RWPE1 (cell line): ENCODE data around the gene SERBP1.

ENCODE experiments used
- CTCF ChIA-PET: fragments of 350-600 bp; sonication (Branson Sonifier 250); formaldehyde crosslinking; extraction: SDS; loops from one replicate; lab custom pipeline; 2021; lab: Yijun Ruan, JAX
- POLR2A ChIA-PET: fragments of 400-600 bp; formaldehyde crosslinking; extraction: SDS; loops from one replicate; lab custom pipeline; 2020; ENCODE audit warnings: antibody characterized with exemption; ENCODE audit not compliant: low non-redundant PET; lab: Yijun Ruan, JAX
- DNase-seq: peaks from one replicate; pipeline ENCODE4 v3.0.0; 2012; ENCODE audit warnings: low spot score
- H3K27ac ChIP-seq: fragments of 450-650 bp; 2 replicates; pipeline ENCODE4 v1.5.1; 2017
- TF ChIP-seq, protein P1 (sequence below): fragments of 450-650 bp; conservative IDR thresholded peaks from 2 replicates; pipeline ENCODE4 v1.5.1; 2017; ENCODE audit warnings: low read depth, mild to moderate bottlenecking

The SERBP1 gene

DNA sequence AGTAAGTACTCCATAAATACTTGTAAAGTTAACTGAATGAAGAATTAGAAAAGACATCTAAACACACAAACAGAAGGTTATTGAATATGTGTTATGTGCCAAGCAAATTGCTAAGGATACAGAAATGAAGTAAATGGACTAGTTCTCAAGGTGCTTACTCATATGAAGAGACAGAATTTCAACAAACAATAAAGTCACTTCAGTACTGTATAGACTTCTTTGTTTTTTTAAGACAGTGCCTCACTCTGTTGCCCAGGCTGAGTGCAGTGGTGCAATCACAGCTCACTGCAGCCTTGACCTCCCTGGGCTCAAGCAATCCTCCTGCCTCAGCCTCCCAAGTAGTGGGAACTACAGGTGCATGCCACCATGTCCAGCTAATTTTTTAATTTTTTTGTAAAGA is 57.3 kb downstream of the SERBP1 start:
- no peak for DNase-seq
- H3K27ac ChIP-seq = no peak overlapping the region
- TF ChIP-seq, protein P1, sequence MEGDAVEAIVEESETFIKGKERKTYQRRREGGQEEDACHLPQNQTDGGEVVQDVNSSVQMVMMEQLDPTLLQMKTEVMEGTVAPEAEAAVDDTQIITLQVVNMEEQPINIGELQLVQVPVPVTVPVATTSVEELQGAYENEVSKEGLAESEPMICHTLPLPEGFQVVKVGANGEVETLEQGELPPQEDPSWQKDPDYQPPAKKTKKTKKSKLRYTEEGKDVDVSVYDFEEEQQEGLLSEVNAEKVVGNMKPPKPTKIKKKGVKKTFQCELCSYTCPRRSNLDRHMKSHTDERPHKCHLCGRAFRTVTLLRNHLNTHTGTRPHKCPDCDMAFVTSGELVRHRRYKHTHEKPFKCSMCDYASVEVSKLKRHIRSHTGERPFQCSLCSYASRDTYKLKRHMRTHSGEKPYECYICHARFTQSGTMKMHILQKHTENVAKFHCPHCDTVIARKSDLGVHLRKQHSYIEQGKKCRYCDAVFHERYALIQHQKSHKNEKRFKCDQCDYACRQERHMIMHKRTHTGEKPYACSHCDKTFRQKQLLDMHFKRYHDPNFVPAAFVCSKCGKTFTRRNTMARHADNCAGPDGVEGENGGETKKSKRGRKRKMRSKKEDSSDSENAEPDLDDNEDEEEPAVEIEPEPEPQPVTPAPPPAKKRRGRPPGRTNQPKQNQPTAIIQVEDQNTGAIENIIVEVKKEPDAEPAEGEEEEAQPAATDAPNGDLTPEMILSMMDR = no peak
- POLR2A ChIA-PET = no interaction called here
- CTCF ChIA-PET = interaction anchor here (0.5 to 0.6 kb wide), 2 partner anchors 23 to 554 kb away, joined by 3 read pairs; no protein-coding TSS in a partner anchor

DNA sequence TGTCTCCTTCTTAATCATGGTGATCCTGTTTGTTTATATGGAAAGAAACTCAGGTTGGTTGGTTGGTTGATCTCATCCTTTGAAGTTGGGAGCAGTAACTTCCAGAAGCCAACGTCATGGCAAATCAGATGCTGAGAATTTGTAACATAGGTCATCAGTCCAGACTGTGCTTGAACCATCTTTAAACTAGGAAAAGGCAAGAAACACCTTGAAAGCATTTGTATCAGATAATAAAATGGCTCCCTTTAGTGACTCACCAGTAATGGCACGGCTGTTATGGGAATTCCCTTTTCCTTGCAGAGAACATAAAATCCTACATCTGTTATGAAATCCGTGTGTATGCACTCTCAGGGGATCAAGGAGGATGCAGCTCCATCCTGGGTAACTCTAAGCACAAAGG is 58.1 kb downstream of the SERBP1 start:
- TF ChIP-seq, protein P1 = no peak
- ChIA-PET CTCF (interaction anchor here (0.6 kb wide), 1 partner anchor 555 kb away, joined by 3 read pairs; no protein-coding TSS in a partner anchor), POLR2A (no interaction called here)
- no peak for DNase-seq
- no peak overlapping the region for H3K27ac ChIP-seq

DNA sequence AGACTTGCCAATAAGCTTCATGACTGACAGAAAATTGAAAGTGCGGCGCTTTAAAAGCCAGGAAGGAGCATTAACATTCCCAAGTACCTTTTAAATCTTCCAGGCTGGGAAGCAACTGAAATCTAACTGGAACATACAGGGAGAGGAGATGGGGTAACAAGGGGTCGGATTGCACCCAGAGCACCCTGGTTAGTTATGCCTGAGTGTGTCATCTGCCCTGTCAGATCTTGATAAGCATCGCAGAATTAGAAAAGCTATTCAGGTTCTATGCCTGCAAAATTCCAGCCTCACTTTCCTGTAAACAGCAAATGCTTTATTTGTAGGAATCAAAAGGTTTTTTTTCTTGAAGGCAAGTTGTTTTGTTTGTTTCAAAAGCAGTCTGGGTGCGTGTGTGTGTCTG is 58.5 kb downstream of the SERBP1 start:
- CTCF ChIA-PET = no interaction called here
- DNase-seq = no peak
- POLR2A ChIA-PET = no interaction called here
- TF ChIP-seq, protein P1 = no peak
- no peak overlapping the region for H3K27ac ChIP-seq

DNA sequence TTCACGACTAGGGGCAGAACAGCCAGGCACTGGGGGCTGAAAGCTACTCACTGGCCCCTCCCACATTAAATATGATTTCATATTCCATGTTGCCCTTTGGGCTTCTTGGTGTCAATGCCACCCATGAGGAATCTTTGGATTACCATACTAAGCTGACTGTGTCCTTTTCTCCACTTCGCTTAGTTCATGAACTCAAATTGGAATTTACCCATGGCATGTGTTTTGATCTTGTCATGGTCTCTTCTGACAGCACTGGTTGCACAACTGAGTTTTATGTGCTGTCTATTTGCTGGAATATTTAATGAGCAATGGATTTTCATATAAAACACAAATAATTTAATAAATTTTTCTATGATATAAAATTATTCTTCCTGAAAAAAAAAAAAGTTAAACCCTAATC is 59.2 kb downstream of the SERBP1 start:
- TF ChIP-seq, protein P1 = no peak
- DNase-seq = no peak
- CTCF ChIA-PET = no interaction called here
- POLR2A ChIA-PET = no interaction called here
- no peak overlapping the region for H3K27ac ChIP-seq

DNA sequence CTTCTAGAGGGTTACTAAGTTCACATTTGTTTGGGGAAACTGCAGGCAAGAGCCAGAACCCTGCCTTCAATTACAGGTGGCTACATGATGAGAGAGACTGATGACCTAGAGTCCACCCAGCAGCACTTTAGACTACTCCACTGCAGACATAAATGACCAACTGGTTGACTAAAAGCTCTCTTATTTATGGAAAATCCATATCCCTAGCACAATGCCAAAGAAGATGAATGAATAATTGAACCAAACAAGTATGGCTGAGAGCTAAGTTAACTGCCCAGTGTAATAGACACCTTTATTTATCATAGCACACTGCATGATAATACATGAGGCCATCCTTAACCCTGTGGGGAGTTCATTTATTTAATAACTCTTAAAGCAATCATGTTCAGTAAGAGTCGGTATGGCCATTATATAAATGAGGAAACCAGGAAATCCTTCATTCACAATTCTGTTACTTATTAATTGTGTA is 62.1 kb downstream of the SERBP1 start:
- no peak overlapping the region for H3K27ac ChIP-seq
- DNase-seq = no peak
- ChIA-PET POLR2A (no interaction called here), CTCF (no interaction called here)
- TF ChIP-seq, protein P1 = no peak

DNA sequence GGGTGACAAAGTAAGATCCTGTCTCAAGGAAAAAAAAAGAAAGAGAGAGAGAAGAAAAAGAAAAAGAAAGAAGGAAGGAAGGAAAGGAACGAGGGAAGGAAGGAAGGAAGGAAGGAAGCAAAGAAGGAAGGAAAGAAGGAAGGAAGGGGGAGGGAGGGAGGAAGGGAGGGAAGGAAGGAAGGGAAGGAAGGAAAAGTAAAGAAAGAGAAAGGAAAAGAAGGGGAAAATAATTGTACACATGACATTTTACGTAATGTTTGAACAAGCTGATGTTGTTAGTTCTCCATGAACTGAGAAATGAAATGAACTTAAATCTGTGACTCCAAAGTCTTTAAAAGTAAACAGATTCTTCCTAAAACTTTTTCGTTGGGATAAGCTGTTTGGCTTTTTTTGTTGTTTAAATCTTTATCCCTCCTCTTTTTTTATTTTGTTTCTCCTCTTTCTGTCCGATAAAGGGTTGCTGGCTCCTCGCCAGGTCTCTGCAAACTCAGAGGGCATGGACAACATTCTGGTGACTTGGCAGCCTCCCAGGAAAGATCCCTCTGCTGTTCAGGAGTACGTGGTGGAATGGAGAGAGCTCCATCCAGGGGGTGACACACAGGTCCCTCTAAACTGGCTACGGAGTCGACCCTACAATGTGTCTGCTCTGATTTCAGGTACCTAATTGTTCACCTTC is 62.7 kb downstream of the SERBP1 start:
- no peak overlapping the region for H3K27ac ChIP-seq
- no peak for DNase-seq
- ChIA-PET CTCF (interaction anchor here (0.6 kb wide), 1 partner anchor 11 kb away, joined by 5 read pairs; no protein-coding TSS in a partner anchor), POLR2A (no interaction called here)
- TF ChIP-seq, protein P1 = no peak
